NCI-H345 (cell line): Measurements from ENCODE around the gene SPINK5.

ENCODE experiments used
- DNase-seq: peaks from one replicate; lab custom pipeline; 2025; lab: John Stamatoyannopoulos, UW

The SPINK5 gene

GRCh38 chr5:148179234-148179824 is 115.5 kb downstream of the SPINK5 start:
- peak; percentile 69 for DNase-seq

GRCh38 chr5:148186248-148187003 is 122.6 kb downstream of the SPINK5 start:
- DNase-seq = no peak
